GM21529 (cell line): ENCODE measurements around the gene HSH2D.
"Not testable (repeated sequence)": the region's sequence is repeated elsewhere in the genome, so short reads cannot be mapped to it uniquely, and the experiment has no call there.

Experiments used
- ATAC-seq: cut with Tn5 transposase; IDR thresholded peaks from one replicate; pipeline ENCODE4 v1.9.1; 2021; ENCODE audit not compliant: unreplicated experiment

HSH2D gene, protein sequence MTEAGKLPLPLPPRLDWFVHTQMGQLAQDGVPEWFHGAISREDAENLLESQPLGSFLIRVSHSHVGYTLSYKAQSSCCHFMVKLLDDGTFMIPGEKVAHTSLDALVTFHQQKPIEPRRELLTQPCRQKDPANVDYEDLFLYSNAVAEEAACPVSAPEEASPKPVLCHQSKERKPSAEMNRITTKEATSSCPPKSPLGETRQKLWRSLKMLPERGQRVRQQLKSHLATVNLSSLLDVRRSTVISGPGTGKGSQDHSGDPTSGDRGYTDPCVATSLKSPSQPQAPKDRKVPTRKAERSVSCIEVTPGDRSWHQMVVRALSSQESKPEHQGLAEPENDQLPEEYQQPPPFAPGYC

DNA sequence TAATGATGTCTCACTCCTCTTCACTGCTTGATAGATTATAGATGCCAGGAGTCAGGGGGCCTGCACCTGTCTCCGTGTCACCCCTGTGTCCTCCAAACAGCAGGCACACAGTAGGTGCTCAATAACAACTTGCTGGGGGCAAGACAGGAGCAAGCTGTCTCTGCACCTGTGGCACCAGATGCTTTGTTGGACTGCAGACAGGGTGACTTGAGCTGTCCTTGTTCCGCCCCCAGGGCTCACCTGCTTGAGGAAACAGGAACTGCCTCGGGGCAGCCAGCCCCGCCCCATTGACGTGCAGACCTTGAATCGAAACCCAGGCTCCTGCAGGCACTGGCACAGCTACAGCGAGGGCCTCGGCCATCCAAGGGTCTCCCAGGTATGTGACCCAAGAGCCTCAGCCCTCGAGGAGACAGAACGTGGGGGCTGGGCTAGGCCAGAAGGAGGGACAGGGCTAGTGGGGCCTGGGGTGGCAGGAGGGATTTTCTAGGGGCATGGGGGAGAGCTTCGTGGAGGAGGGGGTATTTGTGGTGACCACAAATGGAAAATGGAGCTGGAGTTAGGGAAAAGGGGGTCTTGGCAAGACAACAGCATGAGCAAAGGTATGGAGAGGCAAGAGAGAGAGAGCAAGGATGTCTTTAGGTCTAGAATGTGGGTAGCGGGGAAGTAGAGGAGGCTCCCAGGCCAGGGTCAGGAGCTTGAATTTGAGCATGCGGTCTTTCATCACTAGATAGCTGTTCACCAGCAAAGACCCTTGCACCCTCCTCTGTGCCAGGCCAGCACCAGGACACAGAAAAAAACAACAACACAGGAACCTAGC is at the start of gene HSH2D:
Gene HSH2D (plus strand): TSS at position 287 of the 817 bp plus-strand sequence. CDS start 5,066 bp downstream, outside the sequence.
- peak; percentile 68 for ATAC-seq

GRCh38 chr19:16094360-16095070 is 49.0 kb upstream of the HSH2D start:
- no peak for ATAC-seq

DNA sequence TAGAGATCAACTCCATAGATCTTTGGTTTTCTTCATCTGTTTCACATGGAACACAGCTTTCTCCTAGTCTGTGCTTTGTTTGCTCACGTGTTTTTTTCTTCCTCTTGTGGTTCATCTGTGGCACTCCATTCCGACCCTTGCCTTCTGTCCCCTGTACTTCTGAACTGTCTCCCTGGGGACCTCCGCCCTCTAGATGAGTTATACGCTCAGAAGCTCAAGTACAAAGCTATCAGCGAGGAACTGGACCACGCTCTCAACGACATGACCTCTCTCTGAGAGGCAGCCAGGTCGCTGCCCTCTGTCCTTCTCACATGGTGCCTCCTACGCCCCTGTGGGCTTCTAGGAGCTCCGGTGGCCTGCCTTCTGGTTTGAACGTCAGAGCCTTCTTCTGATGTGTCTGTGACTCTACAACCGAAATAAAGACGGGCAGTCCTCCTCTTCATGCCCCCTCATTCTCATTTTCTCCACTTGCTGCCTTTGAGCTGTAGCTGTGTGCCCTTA is 48.4 kb upstream of the HSH2D start:
- no peak for ATAC-seq

DNA sequence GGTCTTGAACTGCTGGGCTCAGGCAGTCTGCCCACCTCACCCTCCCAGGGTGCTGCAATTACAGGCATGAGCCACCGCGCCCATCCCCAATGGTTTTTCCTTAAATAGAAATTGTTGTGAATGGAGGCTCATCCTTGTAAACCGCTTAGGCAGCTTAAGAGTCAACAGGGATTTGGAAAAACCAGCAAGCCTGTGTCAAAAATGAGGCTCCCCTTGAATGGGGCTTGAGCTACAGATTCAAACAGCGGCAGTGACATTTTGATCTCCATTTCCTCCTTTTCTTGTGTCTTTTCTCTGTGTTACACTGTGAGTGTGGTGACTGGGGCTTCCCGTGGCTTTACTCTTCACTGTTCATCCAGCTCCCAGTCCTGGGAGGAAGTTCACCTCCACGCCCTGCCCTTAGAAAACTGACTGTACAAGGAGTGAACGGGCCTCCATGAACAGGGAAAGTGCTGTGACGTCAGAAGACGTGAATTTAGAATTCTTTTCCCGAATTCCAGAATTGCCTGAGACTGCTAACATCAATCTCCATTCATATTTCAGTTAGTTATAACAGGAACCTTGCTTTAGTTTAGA is 47.1 kb upstream of the HSH2D start:
- ATAC-seq = no peak

DNA sequence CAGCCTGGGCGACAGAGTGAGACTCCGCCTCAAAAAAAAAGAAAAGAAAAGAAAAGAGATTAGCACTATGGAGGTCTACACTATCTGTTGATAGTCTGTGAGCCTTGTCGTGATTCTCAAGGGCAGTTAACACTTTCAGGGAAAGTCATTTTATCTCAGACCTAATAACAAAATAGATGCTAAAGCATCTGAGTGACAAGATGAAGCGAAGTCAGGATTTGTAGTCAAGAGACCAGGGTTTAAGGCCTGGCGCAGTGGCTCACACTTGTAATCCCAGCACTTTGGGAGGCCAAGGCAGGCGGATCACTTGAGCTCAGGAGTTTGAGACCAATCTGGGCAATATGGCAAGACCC is 45.1 kb upstream of the HSH2D start:
- ATAC-seq = no peak

DNA sequence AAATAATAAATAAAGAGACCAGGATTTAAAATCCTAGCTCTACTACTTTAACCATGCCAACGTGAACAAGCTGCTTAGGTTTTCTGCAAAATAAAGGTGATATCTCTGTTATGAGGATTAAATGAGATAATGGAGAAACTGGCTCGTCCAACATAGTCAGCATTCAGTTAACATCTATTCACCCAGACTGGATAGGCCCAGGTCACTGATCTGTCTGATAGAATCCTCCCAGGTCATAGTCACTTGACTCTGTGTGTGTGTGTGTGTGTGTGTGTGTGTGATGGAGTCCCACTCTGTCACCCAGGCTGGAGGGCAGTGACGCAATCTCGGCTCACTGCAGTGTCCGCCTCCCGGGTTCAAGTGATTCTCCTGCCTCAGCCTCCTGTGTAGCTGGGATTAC is 44.7 kb upstream of the HSH2D start:
- ATAC-seq = no peak

DNA sequence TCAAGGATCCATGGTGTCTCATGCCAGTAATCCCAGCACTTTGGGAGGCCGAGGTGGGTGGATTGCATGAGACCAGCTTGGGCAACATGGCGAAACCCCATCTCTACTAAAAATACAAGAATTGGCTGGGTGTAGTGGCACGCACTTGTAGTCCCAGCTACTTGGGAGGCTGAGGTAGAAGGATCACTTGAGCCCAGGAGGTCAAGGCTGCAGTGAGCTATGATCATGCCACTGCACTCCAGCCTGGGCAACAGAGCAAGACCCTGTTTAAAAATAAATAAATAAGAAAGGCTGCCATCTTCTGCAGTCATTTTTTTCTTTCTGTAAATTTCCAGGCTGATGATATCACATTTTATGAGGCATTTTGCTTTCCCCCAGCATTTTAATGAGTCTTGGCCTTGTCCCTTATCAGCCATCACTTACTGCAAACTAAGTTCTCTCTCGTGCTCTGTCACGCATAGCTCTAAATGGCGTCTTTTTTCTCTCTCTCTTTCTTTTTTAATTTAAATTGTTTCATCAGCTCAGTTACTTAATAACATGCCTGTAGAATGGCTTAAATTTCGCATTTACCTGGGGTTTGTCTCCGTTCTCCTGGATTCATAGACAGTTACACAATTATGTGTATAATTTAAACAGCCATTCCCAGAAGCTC is 44.0 kb upstream of the HSH2D start:
- not testable (repeated sequence) for ATAC-seq

GRCh38 chr19:16100524-16100923 is 43.0 kb upstream of the HSH2D start:
- no peak for ATAC-seq

DNA sequence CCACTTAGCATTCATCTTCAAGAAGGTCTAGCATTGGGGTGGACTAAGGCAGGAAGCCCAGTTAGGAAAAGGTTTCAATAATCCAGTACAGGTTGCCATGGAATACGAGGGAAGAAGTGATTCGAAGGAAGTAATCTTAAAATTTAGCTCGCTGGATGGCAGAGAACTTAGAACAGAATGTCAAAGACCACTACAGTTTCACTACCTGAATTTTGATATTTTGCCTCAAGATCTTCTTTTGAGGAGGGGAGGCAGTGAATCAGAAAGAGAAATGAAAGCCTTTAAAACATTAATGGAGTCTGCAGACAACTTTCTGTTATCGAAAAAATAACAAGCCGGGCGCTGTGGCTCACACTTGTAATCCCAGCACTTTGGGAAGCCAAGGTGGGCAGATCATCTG is 38.8 kb upstream of the HSH2D start:
- ATAC-seq = no peak

DNA sequence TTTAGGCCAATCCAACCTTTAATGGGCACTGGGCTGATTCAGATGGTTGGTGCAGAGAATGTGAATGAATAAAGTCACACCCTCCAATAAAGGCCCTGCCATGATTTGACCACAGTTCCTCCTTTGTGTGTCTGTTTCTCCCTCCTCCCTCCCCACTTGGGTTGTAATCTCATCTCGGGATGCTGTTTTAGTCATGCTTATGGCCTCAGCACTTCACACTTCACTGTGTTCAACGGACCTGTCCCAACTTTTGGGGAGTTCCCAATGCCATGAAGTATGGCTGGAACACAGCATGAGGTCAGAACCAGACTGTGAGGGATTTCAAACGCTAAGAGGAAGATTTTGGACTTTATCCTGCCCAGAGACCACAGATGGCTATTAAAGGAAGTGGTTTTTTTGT is 37.4 kb upstream of the HSH2D start:
- ATAC-seq = no peak

DNA sequence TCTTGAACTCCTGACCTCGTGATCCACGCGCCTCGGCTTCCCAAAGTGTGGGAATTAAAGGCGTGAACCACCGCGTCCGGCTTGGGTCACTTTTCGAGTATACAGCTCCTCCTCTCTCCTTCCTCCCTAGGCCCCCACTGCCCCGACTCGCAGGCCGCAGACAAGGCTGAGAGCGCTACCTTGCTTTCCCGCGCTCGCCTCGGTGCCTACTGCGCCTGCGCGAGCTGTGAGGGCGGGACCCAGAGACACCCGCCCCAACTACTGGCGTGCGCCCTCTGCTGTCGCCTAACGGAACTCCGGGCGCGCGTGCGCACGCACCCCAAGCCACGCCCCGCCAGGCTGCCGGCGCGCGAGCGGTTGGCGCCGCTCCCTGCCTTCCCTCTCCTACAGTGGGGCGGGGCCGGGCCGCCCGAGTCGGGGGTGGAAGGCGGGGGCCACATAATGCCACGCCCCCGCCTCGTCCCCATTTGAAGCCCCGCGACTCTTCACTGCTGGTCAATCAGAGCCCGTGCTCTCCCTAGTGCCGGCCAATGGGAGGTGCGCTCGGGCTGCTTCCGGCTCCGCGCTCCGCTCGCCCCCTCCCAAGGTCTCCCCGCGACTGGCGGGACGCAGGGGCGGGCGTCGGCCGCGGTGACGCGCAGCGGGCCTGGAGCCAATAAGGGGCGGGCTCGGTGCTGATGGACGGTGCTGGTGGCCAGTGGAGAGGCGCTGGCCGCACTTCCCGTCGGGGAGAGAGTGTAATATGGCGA is 32.2 kb upstream of the HSH2D start, which contains the start of gene RAB8A:
Gene RAB8A (plus strand): TSS at position 730 of the 749 bp plus-strand sequence. CDS start 13 bp downstream, at position 743.
- peak; percentile 88 for ATAC-seq

- ATAC-seq = no peak
Measured at GRCh38 chr19:16111909-16112752, 31.4 kb upstream of the HSH2D start.

- ATAC-seq = no peak
Measured at GRCh38 chr19:16112778-16113177, 30.7 kb upstream of the HSH2D start.

- ATAC-seq = no peak
Measured at GRCh38 chr19:16113727-16114126, 29.8 kb upstream of the HSH2D start.

DNA sequence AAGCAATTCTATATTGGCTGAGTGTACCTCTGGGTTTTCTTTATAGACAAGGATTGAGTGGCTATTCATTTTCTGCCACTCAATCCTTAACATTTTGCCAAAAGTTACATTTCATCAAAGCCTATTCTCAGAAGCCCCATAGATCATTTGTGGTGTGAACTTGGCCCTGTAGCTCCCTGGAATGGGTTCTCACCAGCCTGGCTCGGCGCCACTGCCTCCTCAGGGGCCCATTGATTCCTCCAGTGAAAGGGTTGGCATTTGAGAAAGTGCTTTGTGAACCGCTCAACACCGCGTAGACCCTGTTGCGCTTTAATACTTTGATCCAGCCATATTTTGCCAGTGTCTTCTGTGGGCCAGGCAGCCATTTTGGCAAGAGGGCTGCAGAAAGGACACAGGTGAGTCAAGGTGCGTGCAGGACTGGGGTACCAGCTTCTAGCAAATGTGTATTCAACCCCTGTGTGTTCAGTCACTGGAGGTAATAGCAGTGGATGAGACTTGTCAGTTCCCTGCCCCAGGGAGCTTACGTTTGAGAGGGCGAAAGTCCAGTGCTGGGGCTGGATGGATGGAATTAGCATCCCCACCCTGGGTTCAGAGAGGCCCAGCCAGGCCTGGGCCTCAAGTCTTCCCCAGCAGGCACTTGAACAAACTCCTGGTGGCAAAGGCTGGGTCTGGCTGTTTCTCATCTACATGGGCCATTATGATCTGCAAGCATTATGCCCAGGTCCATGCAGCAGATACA is 28.0 kb upstream of the HSH2D start:
- ATAC-seq = no peak

DNA sequence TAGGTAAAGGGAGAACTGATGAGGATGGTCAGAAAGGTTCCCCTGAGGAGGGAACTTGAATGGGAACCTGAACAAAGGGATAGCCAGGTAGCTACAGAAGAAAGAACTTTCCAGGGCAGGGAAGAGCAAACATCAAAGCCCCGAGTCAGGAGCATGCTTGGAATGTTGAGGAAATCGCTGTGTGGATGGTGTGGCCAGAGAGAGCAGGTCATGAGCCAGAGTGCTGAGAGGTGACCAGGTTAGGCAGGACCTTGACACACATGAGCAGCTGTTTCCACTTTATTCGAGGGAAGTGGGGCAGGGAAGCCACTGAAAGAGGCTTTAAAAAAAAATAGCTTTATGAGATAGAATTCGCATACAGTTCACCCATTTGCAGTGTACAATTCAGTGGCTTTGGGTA is 27.4 kb upstream of the HSH2D start:
- no peak for ATAC-seq

DNA sequence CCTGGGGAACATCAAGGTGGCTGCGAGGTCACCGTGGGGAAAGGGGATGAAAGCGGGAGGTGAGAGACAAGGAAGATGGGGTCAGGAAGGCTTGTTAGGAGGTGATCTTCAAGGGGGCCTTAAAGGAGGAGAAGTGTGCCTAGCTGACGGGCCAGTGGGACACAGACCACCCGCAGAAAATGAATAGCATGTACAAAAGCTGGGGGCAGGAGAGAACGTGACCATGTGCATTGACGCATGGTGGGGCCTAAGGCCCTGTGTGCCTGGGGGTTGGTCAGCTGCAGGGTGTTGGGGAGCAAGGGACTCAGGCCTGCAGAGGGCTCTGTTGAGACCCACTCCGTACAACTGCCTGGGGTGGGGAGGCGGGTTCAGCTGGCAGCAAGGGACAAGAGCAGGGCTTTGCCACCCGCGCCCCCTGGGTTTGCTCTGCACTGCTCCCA is 25.9 kb upstream of the HSH2D start:
- no peak for ATAC-seq

DNA sequence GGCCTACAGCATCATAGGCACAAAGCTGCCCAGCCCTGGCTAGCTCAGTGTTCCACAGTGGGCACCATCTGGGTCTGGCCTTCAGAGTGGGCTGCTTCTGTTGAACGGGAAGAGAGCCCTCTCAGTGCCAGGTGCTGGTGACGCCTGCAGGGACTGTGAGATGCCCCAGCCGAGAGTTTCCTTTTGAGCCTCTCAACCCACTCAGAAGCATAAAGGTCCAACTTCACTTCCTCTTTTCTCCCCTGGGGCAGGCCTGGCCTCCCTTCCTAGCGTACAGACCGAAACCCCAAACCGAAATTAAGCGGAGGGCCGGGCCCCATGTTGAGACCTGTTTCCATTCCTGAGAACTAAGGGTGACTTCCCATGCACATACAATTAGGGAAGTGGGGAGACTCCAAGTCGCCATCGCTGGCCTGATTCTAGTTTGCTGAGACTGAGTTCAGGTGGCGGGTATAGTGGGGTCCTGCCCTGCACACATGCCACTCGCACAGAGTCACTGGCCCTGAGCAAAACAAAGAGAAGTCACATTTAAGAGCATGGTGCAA is 24.9 kb upstream of the HSH2D start:
- ATAC-seq = peak; percentile 78
